H7 (cell line): ENCODE results near the gene SPPL2B. TPM values are rescaled to one million over a fixed set of nuclear protein-coding genes. Genes with fewer than 3 reads are reported as not detected.
"Not testable (repeated sequence)": the region's sequence is repeated elsewhere in the genome, so short reads cannot be mapped to it uniquely, and the experiment has no call there.

ENCODE experiments used
- DNase-seq: peaks from one replicate; pipeline ENCODE4 v3.0.0; 2012
- H3K27me3 ChIP-seq: 2 replicates; pipeline ENCODE4 v1.6.0; 2011; ENCODE audit warnings: mild to moderate bottlenecking, low read length; ENCODE audit not compliant: control insufficient read depth, insufficient read depth
- H3K36me3 ChIP-seq: replicated peaks from 2 replicates; pipeline ENCODE4 v1.5.1; 2011; ENCODE audit warnings: low read length; ENCODE audit not compliant: control insufficient read depth, insufficient read depth
- H3K4me3 ChIP-seq: 2 replicates; pipeline ENCODE4 v1.5.1; 2011; ENCODE audit warnings: low read depth, mild to moderate bottlenecking, control low read depth, low read length, moderate library complexity; ENCODE audit not compliant: insufficient read depth
- total RNA-seq: library from RNA; depleted of rRNA; stranded (reverse); fragments of >200 nt; shearing (Covaris generic); gene quantifications from 2 replicates; pipeline ENCODE4 v1.2.3, GENCODE V29; 2014

Gene SPPL2B
- total RNA-seq, 1 experiment from 2014 or later, result 65.9 TPM

GRCh38 chr19:2344381-2344870 lies 15.9 kb downstream of the SPPL2B start:
- H3K36me3 ChIP-seq, result peaks cover 3% of the 10 kb centered on the region
- H3K4me3 ChIP-seq, result no peak overlapping the region
- no peak for DNase-seq
- H3K27me3 ChIP-seq, result no peaks in the 10 kb centered on the region

GRCh38 chr19:2345076-2345475 lies 16.6 kb downstream of the SPPL2B start:
- no peaks in the 10 kb centered on the region for H3K27me3 ChIP-seq

GRCh38 chr19:2345794-2346663 lies 17.5 kb downstream of the SPPL2B start:
- peak; percentile 80 for DNase-seq

More at GRCh38 chr19:2345076-2345475, 16.6 kb downstream of the SPPL2B start:
- DNase-seq, result no peak
- Histone ChIP-seq H3K36me3 (peaks cover 3% of the 10 kb centered on the region), H3K4me3 (no peak overlapping the region)

GRCh38 chr19:2349818-2350217 lies 21.3 kb downstream of the SPPL2B start:
- H3K36me3 ChIP-seq, result not testable (repeated sequence)

More at GRCh38 chr19:2345794-2346663, 17.5 kb downstream of the SPPL2B start:
- Histone ChIP-seq H3K36me3 (peaks cover 3% of the 10 kb centered on the region), H3K27me3 (no peaks in the 10 kb centered on the region), H3K4me3 (no peak overlapping the region)

GRCh38 chr19:2350656-2351055 lies 22.2 kb downstream of the SPPL2B start:
- DNase-seq, result no peak

More at GRCh38 chr19:2349818-2350217, 21.3 kb downstream of the SPPL2B start:
- H3K27me3 ChIP-seq, DNase-seq, H3K4me3 ChIP-seq: not testable (repeated sequence)

GRCh38 chr19:2351591-2351990 lies 23.1 kb downstream of the SPPL2B start:
- no peak for DNase-seq
- Histone ChIP-seq H3K27me3 (no peaks in the 10 kb centered on the region), H3K36me3 (peaks cover 3% of the 10 kb centered on the region; the same call in 1 of the 2 replicates), H3K4me3 (no peak overlapping the region)

More at GRCh38 chr19:2350656-2351055, 22.2 kb downstream of the SPPL2B start:
- H3K27me3 ChIP-seq, result no peaks in the 10 kb centered on the region
- H3K36me3 ChIP-seq, result peaks cover 3% of the 10 kb centered on the region; the same call in 1 of the 2 replicates
- no peak overlapping the region for H3K4me3 ChIP-seq

- Histone ChIP-seq H3K4me3 (no peak overlapping the region), H3K36me3 (peaks cover 2% of the 10 kb centered on the region; the same call in 1 of the 2 replicates), H3K27me3 (no peaks in the 10 kb centered on the region)
- DNase-seq, result no peak
These were observed 23.6 kb downstream of the SPPL2B start for GRCh38 chr19:2352121-2352520.

- peak; percentile 47 for DNase-seq
- Histone ChIP-seq H3K4me3 (no peak overlapping the region), H3K27me3 (no peaks in the 10 kb centered on the region), H3K36me3 (peaks cover 2% of the 10 kb centered on the region; the same call in 1 of the 2 replicates)
These were observed 24.8 kb downstream of the SPPL2B start for GRCh38 chr19:2353159-2353886.

GRCh38 chr19:2353887-2354592 lies 25.6 kb downstream of the SPPL2B start:
- H3K4me3 ChIP-seq, result no peak overlapping the region
- H3K36me3 ChIP-seq, result no peaks in the 10 kb centered on the region; the same call in 1 of the 2 replicates
- peak; percentile 67 for DNase-seq
- peaks cover 1% of the 10 kb centered on the region; the same call in 1 of the 2 replicates for H3K27me3 ChIP-seq

- H3K4me3 ChIP-seq, result no peak overlapping the region
- H3K36me3 ChIP-seq, result no peaks in the 10 kb centered on the region; the same call in 1 of the 2 replicates
- DNase-seq, result peak; percentile 48
- peaks cover 1% of the 10 kb centered on the region; the same call in 1 of the 2 replicates for H3K27me3 ChIP-seq
These were observed 26.2 kb downstream of the SPPL2B start for GRCh38 chr19:2354670-2355069.

GRCh38 chr19:2355168-2356035 lies 26.9 kb downstream of the SPPL2B start:
- Histone ChIP-seq H3K4me3 (no peak overlapping the region), H3K27me3 (peaks cover 2% of the 10 kb centered on the region; the same call in 1 of the 2 replicates), H3K36me3 (no peaks in the 10 kb centered on the region; the same call in 1 of the 2 replicates)
- peak; percentile 32 for DNase-seq

- no peak overlapping the region for H3K4me3 ChIP-seq
- peak; percentile 73 for DNase-seq
- H3K27me3 ChIP-seq, result peaks cover 5% of the 10 kb centered on the region; the same call in 1 of the 2 replicates
- H3K36me3 ChIP-seq, result no peaks in the 10 kb centered on the region; the same call in 1 of the 2 replicates
These were observed 27.7 kb downstream of the SPPL2B start for GRCh38 chr19:2356036-2356646.
